H1 (cell line): ENCODE measurements around the gene OSBPL9. TPM values are rescaled to one million over a fixed set of nuclear protein-coding genes. Genes with fewer than 3 reads are reported as not detected.

ENCODE experiments used
- RAD21 ChIP-seq, 2 experiments: IDR thresholded peaks in 1 of 2; conservative IDR thresholded peaks in 1 of 2; 2 replicates each; pipeline ENCODE4 v1.6.1; 2011; ENCODE audit warnings: low read depth in 2 of 2, low read length in 2 of 2, improper control_type of control experiment in 1 of 2, inconsistent platforms in 1 of 2, mild to moderate bottlenecking in 1 of 2, moderate library complexity in 1 of 2
- RBBP5 ChIP-seq: IDR thresholded peaks from 2 replicates; pipeline ENCODE4 v1.7.1; 2012; ENCODE audit warnings: low read depth, mild to moderate bottlenecking, inconsistent platforms, low read length, moderate library complexity, borderline replicate concordance
- YY1 ChIP-seq: IDR thresholded peaks from 2 replicates; pipeline ENCODE4 v1.6.1; 2011; ENCODE audit warnings: low read depth, mild to moderate bottlenecking, low read length
- polyA plus RNA-seq, 7 experiments: library from polyadenylated mRNA; depleted of rRNA in 3 of 7; stranded (reverse) in 5 of 7; unstranded in 2 of 7; fragments of >200 nt in 5 of 7; fragments of 200-250 nt in 2 of 7; gene quantifications; 1 replicate in 5 of 7; 2 replicates in 1 of 7; 4 replicates in 1 of 7; pipeline versions ENCODE4 v1.2.1 to v1.2.3, GENCODE V29; 2011 to 2013; ENCODE audit warnings: missing spikeins in 2 of 7, mixed read lengths in 2 of 7
- total RNA-seq: library from RNA; stranded (reverse); fragmentation: NEBNext Ultra II Directional; extraction: Animal tissue kit (Norgen Biotek cat#: 25700); gene quantifications from 2 replicates; pipeline ENCODE4 v1.2.1, GENCODE V29; 2021

OSBPL9 gene
- total and polyA plus RNA-seq, 2 of the 8 experiments (the other 6 are each of a cell fraction or from before 2014, with no cell fraction given): 58.2 to 71.6 TPM

GRCh38 chr1:51630922-51631321 is 14.0 kb downstream of the OSBPL9 start (continued):
- TF ChIP-seq RBBP5 (no peak), RAD21 (IDR thresholded peaks at IDR 0.05 in 1 of 2, conservative IDR thresholded peaks at IDR 0.05 in 1 of 2; ENCODE audit: low read depth in 2 of 2, low read length in 2 of 2) (no peak), YY1 (no peak)
